Colonic mucosa (tissue), 4 donors: Measurements from ENCODE around the gene RSU1. TPM values are rescaled to one million over a fixed set of nuclear protein-coding genes. Genes with fewer than 3 reads are reported as not detected.

Source experiments
- DNase-seq: peaks from one replicate; pipeline ENCODE4 v3.0.0-alpha.2; 2020
- H3K27ac ChIP-seq: fragments of 200-600 bp; one replicate; pipeline ENCODE4 v1.8.0; 2021
- H3K27me3 ChIP-seq: fragments of 200-600 bp; one replicate; pipeline ENCODE4 v1.8.0; 2021
- H3K36me3 ChIP-seq: fragments of 200-600 bp; one replicate; pipeline ENCODE4 v1.8.0; 2021
- H3K4me1 ChIP-seq: fragments of 200-600 bp; one replicate; pipeline ENCODE4 v1.8.0; 2021; ENCODE audit warnings: mild to moderate bottlenecking
- H3K4me3 ChIP-seq: fragments of 200-600 bp; one replicate; pipeline ENCODE4 v1.8.0; 2021
- H3K9ac ChIP-seq, 2 donors: one replicate each; pipeline ENCODE4 v1.7.0; 2013; ENCODE audit warnings: control low read depth in 2 of 2, low read depth in 2 of 2, low read length in 2 of 2
- H3K9me3 ChIP-seq: fragments of 200-600 bp; one replicate; pipeline ENCODE4 v1.8.0; 2021
- CTCF ChIP-seq: fragments of 200-600 bp; IDR thresholded peaks from one replicate; pipeline ENCODE4 v1.8.0; 2022; ENCODE audit warnings: antibody characterized with exemption, mild to moderate bottlenecking
- intact Hi-C: fragments of 100-400 bp; cut with DNase I; formaldehyde crosslinking; loops from one replicate; pipeline ENCODE4 v1.14.1; 2022
- total RNA-seq, 2 donors: library from RNA; stranded (reverse); fragmentation: NEBNext Ultra II Directional in 1 of 2; extraction: Animal tissue kit (Norgen Biotek cat#: 25700) in 1 of 2; gene quantifications; one replicate each; pipeline ENCODE4 v1.2.1, GENCODE V29; 2021
- donor health status: healthy.
- donor health status: DM: no; HTN: no; CAD: no.
- donor health status: DM: no; HTN: no; CAD: no.

Gene RSU1
- total RNA-seq, 2 donors from 2014 or later: 44.3 to 82.9 TPM

DNA sequence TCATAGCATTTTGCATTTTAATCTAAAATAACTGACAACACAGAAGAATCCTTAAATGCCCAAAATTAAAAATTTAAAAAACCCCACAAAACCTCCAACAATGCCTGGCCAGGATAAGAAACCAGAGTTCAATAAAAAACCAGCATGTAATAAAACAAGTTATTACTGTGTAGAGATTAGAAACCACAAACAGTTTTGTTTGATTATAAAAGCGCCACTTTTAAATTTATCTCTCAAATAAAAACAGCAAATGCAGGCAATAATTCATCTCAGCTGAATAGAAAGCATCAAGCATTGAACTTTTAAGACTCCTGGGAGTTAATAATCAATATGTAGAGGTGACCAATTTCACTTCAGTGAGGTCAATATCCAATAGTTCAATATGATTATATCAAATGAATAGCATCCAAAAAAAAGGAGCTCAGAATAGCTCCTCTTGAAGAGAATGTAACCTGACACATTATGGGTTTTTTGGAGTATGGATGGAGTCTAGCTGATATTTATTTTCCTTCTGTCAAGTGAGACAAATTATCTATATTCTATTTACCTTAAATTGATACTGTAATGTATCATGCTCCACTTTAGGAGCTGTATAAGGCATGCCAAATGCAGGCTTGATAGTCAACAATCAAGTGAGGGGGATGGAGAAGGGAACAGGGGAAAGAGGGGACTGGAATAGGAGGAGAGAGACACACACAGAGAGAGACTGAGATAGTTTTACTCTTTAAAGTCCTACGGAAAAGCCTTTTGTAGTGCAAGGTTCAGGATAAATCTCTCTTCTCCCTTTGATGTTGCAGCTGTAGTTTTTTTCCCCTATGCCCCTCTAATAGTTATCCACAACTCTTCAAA, 130.9 kb downstream of the RSU1 start:
- TF ChIP-seq CTCF: no peak
- Histone ChIP-seq H3K36me3 (no peaks in the 10 kb centered on the region), H3K9ac (no peak overlapping the region), H3K4me1 (no peaks in the 10 kb centered on the region), H3K4me3 (no peak overlapping the region), H3K27ac (no peak overlapping the region), H3K9me3 (no peaks in the 10 kb centered on the region), H3K27me3 (no peaks in the 10 kb centered on the region)
- no peak for DNase-seq
- intact Hi-C loops: no loop called here

DNA sequence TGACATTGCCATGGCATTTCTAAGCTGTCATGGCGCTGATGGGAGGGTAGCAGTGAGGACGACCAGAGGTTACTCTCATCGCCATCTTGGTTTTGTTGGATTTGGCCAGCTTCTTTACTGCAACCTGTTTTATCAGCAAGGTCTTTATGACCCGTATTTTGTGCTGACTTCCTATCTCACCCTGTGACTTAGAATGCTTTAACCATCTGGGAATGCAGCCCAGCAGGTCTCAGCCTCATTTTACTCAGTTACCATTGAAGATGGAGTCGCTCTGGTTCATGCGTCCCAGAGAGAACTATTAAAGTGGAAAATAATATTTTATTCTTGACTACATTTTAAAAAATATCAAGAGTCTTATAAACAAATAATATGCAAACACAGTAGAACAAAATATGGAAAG, 131.7 kb downstream of the RSU1 start:
- intact Hi-C loops: no loop called here
- H3K9ac ChIP-seq: no peak overlapping the region
- no peaks in the 10 kb centered on the region for H3K9me3 ChIP-seq
- DNase-seq: no peak
- H3K36me3 ChIP-seq: no peaks in the 10 kb centered on the region
- no peak overlapping the region for H3K27ac ChIP-seq
- no peaks in the 10 kb centered on the region for H3K27me3 ChIP-seq
- H3K4me1 ChIP-seq: no peaks in the 10 kb centered on the region
- no peak overlapping the region for H3K4me3 ChIP-seq
- TF ChIP-seq CTCF: no peak

GRCh38 chr10:16681521-16681920, 135.7 kb downstream of the RSU1 start:
- no peak for DNase-seq
- intact Hi-C loops: no loop called here
- Histone ChIP-seq H3K9me3 (no peaks in the 10 kb centered on the region), H3K27me3 (no peaks in the 10 kb centered on the region), H3K36me3 (no peaks in the 10 kb centered on the region), H3K4me1 (no peaks in the 10 kb centered on the region), H3K27ac (no peak overlapping the region), H3K4me3 (no peak overlapping the region), H3K9ac (no peak overlapping the region)
- TF ChIP-seq CTCF: no peak

DNA sequence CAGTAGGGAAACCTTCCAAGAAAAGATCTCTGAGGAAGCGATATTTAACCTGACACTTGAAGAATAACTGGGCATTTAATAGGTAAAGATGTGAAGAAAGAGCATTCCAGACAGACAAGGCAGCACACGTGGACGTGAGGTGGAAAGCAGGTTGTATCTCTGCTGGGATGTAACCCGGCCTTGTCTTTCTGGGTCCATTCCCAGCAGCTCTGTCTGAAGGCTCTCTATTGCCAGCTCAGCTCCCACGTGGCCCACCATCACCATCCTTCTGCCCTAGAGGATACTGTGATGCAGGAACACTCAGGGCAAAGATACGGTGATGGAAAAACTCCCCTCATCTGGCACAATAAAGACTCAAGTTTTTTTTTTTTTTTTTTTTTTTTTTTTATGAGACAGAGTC, 137.7 kb downstream of the RSU1 start:
- TF ChIP-seq CTCF: no peak
- intact Hi-C loops: no loop called here

DNA sequence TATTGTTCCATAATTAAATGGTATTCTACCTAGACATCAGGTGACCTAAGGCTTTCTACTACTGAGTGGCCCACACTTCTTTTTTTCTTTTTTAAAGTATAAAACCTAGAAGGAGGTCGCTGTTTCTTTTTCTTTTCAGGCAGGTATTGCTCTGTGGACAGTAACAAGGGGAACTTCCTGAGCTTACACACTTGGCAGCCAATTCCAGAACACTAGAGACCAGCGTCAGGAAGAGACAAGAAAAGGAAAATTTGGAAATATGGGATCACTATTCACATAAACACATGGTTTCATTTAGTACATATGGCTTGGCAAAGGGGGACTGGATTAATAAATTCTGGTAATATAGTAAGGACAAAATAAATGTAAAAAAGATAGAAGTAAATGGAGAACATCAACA, 141.9 kb downstream of the RSU1 start:
- DNase-seq: no peak
- H3K36me3 ChIP-seq: no peaks in the 10 kb centered on the region
- no peak overlapping the region for H3K4me3 ChIP-seq
- no peak overlapping the region for H3K27ac ChIP-seq
- intact Hi-C loops: no loop called here
- no peak overlapping the region for H3K9ac ChIP-seq
- TF ChIP-seq CTCF: no peak
- H3K4me1 ChIP-seq: no peaks in the 10 kb centered on the region
- H3K9me3 ChIP-seq: no peaks in the 10 kb centered on the region
- no peaks in the 10 kb centered on the region for H3K27me3 ChIP-seq

More for the DNA sequence above, 137.7 kb downstream of the RSU1 start:
- H3K27me3 ChIP-seq: no peaks in the 10 kb centered on the region
- no peak overlapping the region for H3K27ac ChIP-seq
- no peaks in the 10 kb centered on the region for H3K9me3 ChIP-seq
- H3K4me3 ChIP-seq: no peak overlapping the region
- DNase-seq: no peak
- H3K9ac ChIP-seq: no peak overlapping the region
- no peaks in the 10 kb centered on the region for H3K4me1 ChIP-seq
- H3K36me3 ChIP-seq: no peaks in the 10 kb centered on the region
